Stimulated activated CD4-positive, alpha-beta T cell treated with anti-CD3 and anti-CD28 coated beads, TNF-alpha, amount 100 ng/mL, for 4 hours (primary cell): ENCODE measurements around the gene QKI.

Source experiments
- DNase-seq, 3 experiments: peaks; one replicate each; pipeline ENCODE4 v3.0.0-alpha.2; 2020; ENCODE audit warnings: low read depth in 3 of 3

The QKI gene

DNA sequence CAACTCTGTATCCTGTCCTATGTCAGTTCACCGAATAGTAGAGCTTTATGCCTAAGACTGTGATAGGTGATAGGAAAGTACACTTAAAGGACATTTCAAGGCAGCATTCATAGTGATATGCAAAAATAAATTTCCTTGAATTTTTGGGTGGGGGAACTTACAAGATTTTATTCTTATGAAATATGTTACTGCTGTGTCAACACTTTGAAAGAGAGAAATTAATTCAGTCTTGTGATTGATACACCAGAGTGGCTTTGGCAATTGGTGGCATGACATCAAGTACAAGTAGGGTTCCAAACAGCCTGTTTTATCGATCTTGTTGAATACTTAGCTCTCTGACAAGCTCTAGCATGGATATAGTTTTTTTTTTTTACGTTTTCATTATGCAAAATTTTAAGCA, 72.3 kb downstream of the QKI start:
- no peak for DNase-seq

DNA sequence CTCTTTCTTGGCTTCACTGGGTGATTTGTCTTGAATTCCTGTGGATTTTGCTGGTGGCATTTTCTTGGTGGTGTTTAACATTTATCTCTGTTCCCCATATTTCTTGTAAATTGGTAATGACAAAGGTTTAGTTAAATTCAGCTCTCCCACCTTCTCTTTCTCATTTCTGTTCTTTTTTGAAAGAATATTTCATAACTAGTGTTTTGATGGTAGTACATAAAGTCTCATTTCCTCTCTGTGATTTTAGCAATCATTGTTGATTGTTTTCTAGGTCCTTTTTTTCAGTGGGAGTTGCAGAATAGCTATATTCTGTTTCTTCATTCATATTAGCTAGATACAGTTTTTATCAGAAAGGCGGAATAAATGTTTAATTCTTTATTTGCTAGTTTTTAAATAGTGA, 73.1 kb downstream of the QKI start:
- DNase-seq = no peak

DNA sequence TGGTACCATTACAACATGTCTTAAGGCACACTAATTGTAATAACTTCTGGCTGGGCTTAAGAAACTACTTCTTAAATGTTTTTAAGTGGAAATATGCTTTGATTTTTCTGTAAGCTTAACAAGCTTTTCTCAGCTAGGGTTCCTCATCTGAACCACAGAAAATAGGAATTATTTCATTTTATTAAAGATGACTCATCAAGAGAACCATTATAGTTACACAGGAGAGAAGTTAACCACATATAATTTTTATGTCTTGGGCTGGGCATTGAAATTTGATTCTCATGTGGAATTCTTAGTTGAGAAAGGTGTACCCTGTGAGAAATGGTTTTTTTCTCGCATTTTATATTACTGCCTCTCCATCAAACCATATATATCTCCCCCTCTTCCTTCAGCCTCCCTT, 75.1 kb downstream of the QKI start:
- no peak for DNase-seq

DNA sequence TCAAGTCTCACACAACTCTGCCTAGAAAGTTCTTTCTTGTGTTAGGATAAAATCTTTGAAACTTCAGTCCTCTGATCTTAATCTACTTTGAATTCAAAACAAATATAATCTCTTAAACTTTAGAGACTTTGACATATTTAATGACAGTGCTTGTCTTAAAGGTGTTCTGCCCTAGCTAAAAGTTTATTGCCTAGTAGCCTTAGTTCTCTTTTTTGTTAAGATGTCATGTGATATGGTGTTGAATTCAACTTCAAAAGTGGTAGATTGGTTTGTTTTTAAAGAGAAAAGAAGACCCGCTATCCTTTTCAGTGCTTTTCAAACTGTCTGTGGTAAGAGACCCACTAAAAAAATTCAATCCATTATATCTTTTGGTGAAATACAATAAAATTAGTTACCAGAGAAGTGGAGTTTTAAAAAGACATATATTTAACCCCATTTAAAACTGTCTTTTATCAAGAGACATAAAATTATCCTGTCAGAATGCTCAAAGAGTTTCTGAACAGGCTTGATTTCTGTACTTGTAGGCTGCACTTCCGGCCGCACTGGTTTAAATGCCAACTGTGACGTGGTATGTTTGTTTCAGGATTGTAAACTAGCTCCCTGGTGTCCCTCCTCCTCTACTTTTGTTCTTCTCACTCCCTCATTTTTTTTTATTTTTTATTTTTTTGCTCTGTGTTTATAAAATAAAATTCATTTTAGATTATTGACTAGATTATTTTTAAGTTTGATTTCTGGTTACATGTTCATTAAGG, 76.5 kb downstream of the QKI start:
- no peak for DNase-seq

DNA sequence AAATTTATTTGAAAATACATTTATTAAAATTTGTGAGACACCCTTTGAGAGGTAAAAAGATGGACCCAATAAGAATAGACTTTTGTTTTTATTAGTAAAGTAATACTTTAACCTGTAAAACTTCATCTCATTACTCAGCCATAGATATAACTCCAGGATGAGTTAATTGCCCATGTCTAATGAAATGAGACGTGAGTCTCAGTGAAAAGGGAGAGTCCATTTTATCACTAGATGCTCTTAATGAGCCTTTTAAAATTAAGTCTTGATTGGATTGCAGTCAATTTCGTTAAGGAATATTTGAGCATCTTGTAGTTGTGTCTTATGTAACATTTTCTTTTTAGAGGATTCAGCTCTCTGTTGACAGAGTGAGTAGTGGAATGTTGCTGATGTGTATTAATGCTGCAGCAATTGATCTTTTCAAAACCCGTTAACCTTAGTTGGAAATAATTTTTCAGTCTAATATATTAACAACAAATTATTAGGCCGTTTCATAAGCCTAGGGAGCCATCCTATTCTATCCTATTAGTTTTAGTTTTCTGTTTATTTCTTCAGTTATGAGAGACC, 77.3 kb downstream of the QKI start:
- no peak for DNase-seq

DNA sequence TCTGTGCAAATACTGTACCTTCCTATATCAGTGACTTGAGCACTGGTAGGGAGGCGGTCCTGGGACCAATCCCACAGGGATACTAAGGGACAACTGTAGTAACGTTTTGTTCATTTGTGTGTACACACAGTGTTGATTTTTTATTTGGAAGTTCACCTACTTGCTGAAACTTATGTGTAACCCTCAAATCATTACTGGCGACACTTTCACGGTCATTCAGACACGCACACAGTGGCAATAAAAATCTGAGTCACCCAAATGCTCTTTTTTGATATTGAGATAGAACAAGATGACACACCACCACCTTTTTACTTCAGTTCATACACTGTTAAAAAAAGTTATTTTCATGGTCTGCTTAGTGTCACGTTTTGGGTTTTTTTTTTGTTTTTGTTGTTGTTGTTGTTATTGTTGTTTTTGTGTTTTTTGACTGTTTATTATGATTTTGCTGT, 79.8 kb downstream of the QKI start:
- no peak for DNase-seq

DNA sequence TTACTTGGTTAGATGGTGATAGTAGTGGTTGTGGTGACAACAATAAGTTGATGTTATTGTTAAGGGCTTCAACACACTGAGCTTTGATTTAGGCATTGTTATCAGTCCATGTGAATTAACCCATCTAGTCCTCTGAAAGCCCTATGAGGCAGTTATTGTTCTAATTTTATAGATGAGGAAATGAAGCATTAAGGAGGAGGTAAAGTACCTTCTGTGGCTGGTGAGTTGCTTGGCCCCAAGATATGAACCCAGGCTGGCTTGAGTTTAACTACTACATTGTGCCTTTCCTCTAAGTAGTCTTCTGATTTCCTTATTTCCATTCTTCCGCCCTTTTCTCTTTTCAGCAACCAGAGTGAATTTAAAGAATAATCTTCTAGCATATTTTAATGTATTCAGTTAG, 81.7 kb downstream of the QKI start:
- no peak for DNase-seq

DNA sequence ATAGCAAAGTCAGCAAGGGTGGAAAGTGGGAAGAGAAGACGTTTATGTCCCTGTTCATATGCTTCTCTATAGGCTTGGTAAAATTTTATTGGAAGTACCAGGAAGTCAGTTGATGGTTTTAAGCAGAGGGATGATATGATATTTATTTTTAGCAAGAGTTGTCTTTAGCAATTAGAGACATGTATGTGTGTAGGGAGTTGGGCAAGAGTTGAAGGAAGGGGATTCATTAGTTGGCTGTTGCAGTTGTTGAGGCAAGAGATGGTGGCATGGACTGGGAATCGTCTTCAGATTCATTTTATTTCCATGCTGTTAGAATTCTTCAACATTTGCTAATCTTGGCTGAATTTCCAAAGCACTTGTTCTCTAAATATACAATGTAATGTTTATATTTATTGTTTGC, 85.6 kb downstream of the QKI start:
- DNase-seq = no peak

GRCh38 chr6:163501026-163501425, 86.5 kb downstream of the QKI start:
- no peak for DNase-seq

- no peak for DNase-seq
These were observed 86.9 kb downstream of the QKI start for GRCh38 chr6:163501439-163501838.

GRCh38 chr6:163504984-163505640, 90.6 kb downstream of the QKI start:
- DNase-seq = no peak

- DNase-seq = no peak
These were observed 93.4 kb downstream of the QKI start for GRCh38 chr6:163507965-163508364.

GRCh38 chr6:163513003-163513402, 98.5 kb downstream of the QKI start:
- DNase-seq = no peak

DNA sequence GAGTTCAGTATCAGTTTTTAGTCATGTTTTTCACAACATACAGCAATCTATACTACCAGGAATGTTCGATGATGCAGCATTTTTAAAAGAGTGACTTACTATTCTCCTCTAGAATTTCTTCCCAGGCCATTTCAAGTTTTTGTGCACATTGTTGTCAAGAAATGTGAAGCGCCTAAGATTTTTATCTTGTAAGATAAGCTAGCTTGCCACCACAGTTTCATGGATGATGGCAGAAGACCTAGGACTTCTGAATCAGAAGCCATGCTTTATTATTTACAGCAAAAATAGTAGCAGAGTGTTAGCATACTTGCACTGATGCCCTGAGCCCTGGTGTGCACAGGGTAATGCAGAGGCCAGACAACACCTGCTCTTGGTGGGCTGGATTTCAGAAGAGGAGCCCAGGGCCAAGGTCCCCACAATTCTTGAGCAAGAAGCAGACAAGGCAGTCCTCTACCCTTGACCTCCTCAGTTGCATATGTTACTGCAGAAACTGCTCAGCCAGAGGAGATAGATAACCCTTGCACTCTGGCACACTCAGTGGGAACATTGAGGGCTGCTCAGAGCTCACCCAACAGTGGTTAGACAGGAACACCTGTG, 99.2 kb downstream of the QKI start:
- no peak for DNase-seq

DNA sequence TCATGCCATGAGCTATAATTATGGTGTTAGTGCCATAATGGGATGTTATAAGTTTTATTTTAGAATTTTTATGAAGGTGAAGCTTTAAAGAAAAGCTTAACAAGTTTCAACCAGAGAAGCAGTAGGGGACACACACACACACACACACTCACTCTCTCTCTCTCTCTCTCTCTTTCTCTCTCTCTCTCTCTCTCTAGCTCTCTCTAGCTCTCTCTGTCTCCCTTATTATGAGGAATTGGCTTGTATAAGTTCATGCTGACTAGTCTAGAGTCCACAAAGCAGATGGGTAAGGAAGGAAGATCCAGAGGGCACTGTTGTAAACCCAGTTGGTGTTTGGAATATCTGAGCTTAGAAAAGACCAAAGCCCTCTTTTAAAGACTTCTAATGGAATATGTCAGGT, 102.4 kb downstream of the QKI start:
- DNase-seq = no peak

GRCh38 chr6:163520956-163521355, 106.4 kb downstream of the QKI start:
- no peak for DNase-seq

GRCh38 chr6:163522033-163522432, 107.5 kb downstream of the QKI start:
- DNase-seq = no peak

- DNase-seq = no peak
These were observed 111.4 kb downstream of the QKI start for GRCh38 chr6:163525926-163526325.

- DNase-seq = no peak
These were observed 111.8 kb downstream of the QKI start for GRCh38 chr6:163526346-163526745.

GRCh38 chr6:163527291-163527690, 112.8 kb downstream of the QKI start:
- DNase-seq = no peak

- no peak for DNase-seq
These were observed 115.1 kb downstream of the QKI start for GRCh38 chr6:163529605-163530004.

DNA sequence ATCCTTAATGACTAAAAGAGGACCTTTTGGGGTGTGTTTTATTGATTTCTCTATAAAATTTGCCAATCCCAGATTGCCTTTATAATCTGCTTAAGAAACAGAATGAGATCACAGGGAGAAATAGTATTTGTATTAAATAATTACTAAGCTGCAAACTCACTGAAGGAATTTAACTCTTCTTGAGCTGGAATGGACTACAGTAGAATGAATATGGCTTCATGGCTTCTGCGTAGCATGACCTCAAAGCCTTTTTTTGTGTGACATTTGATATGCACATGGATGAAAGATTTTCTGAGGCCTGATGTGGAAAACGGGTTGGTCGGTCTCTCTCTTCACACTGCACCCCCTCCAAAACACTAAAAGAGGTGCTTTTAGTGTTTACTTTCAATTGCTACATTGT, 115.9 kb downstream of the QKI start:
- DNase-seq = no peak

DNA sequence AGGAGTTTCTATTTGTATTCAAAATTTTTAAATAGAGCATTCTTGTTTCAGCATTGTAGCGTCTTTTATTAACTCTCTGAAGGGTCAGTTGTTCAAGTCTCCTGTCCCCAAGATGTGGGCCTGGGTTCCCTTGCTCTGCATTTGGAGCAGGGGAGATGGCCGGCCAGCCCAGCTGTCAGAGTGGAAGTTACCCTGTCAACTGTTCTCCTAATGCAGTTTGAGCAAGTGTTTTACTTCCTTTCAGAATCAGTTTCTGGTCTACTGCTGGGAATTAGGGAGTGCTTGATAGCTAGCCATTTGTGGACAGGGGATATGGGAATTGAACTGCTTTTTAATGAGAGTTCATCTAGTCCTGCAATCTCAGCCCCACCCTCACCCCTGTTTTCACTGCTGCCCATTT, 116.6 kb downstream of the QKI start:
- no peak for DNase-seq
